OCI-LY7 (cell line): Measurements from ENCODE around the gene TAMM41. TPM values are rescaled to one million over a fixed set of nuclear protein-coding genes. Genes with fewer than 3 reads are reported as not detected.
"Not testable (repeated sequence)": the region's sequence is repeated elsewhere in the genome, so short reads cannot be mapped to it uniquely, and the experiment has no call there.

ENCODE experiments used
- BruUV-seq: library from RNA; stranded (reverse); fragments of 400-500 nt; replicated peaks from 2 replicates; lab custom pipeline; 2021; lab: Mats Ljungman, UMichigan
- CTCF ChIA-PET: fragments of 300-600 bp; sonication (Branson Sonifier 250); formaldehyde crosslinking; loops from one replicate; lab custom pipeline; 2022; ENCODE audit warnings: antibody characterized with exemption; ENCODE audit not compliant: unreplicated experiment; lab: Charles Lee
- POLR2A ChIA-PET: fragments of 300-600 bp; sonication (Branson Sonifier 250); formaldehyde crosslinking; loops from one replicate; lab custom pipeline; 2022; ENCODE audit warnings: antibody characterized with exemption; lab: Charles Lee
- DNase-seq: peaks from one replicate; pipeline ENCODE4 v3.0.0-alpha.2; 2015; ENCODE audit warnings: low spot score
- H2AFZ ChIP-seq: fragments of 200-600 bp; sonication (generic), shearing (Covaris generic); 2 replicates; pipeline ENCODE4 v1.6.1; 2014; ENCODE audit warnings: mild to moderate bottlenecking, antibody characterized with exemption, low read length, moderate library complexity
- H3K27ac ChIP-seq: fragments of 200-600 bp; sonication (generic); 2 replicates; pipeline ENCODE4 v1.5.1; 2014; ENCODE audit warnings: mixed run types, low read depth, mild to moderate bottlenecking, moderate library complexity, low read length, inconsistent platforms; ENCODE audit not compliant: poor library complexity, severe bottlenecking
- H3K36me3 ChIP-seq: fragments of 200-600 bp; sonication (generic); 2 replicates; pipeline ENCODE4 v1.6.1; 2014; ENCODE audit warnings: mild to moderate bottlenecking, antibody characterized with exemption, low read length, moderate library complexity, mixed read lengths; ENCODE audit not compliant: insufficient read depth
- H3K4me1 ChIP-seq: fragments of 200-600 bp; sonication (generic); 2 replicates; pipeline ENCODE4 v1.5.1; 2014; ENCODE audit warnings: mild to moderate bottlenecking, low read length; ENCODE audit not compliant: insufficient read depth, poor library complexity, severe bottlenecking
- H3K4me2 ChIP-seq: fragments of 200-600 bp; sonication (generic); 2 replicates; pipeline ENCODE4 v1.6.1; 2014; ENCODE audit warnings: mild to moderate bottlenecking, low read length
- H3K4me3 ChIP-seq: fragments of 200-600 bp; sonication (generic); 2 replicates; pipeline ENCODE4 v1.5.1; 2014; ENCODE audit warnings: mild to moderate bottlenecking, low read depth, low read length; ENCODE audit not compliant: poor library complexity, severe bottlenecking
- H3K79me2 ChIP-seq: fragments of 200-600 bp; sonication (generic); 2 replicates; pipeline ENCODE4 v1.6.1; 2016; ENCODE audit warnings: low read depth, mild to moderate bottlenecking, low read length, moderate library complexity, mixed read lengths; ENCODE audit not compliant: insufficient read depth
- H3K9me2 ChIP-seq: fragments of 200-600 bp; sonication (generic); 2 replicates; pipeline ENCODE4 v1.6.1; 2016; ENCODE audit warnings: mild to moderate bottlenecking, low read length, mixed read lengths; ENCODE audit not compliant: insufficient read depth
- H3K9me3 ChIP-seq: fragments of 200-600 bp; sonication (generic); 2 replicates; pipeline ENCODE4 v1.6.1; 2014; ENCODE audit warnings: mild to moderate bottlenecking, mixed run types, low read length, mixed read lengths
- H4K20me1 ChIP-seq: fragments of 200-600 bp; sonication (generic); 2 replicates; pipeline ENCODE4 v1.6.1; 2014; ENCODE audit warnings: mild to moderate bottlenecking, antibody characterized with exemption, low read length, moderate library complexity, mixed read lengths; ENCODE audit not compliant: insufficient read depth
- EZH2phosphoT487 ChIP-seq: fragments of 200-600 bp; sonication (generic); IDR thresholded peaks from 2 replicates; pipeline ENCODE4 v1.6.1; 2018; ENCODE audit warnings: low read depth, borderline replicate concordance, mild to moderate bottlenecking, mixed run types, antibody characterized with exemption, low read length, moderate library complexity, mixed read lengths
- intact Hi-C: fragments of 100-400 bp; cut with micrococcal nuclease; formaldehyde crosslinking; loops from one replicate; pipeline ENCODE4 v1.10.0; 2022; ENCODE audit not compliant: unreplicated experiment
- total RNA-seq, 2 experiments: library from RNA; depleted of rRNA in 1 of 2; stranded (reverse); fragments of >200 nt in 1 of 2; shearing (Covaris generic) in 1 of 2; gene quantifications; 2 replicates each; pipeline ENCODE4 v1.2.3, GENCODE V29; 2014 to 2022
- TF ChIP-seq, protein P1 (sequence below): fragments of 200-600 bp; sonication (generic); conservative IDR thresholded peaks from 2 replicates; pipeline ENCODE4 v1.5.1; 2014; ENCODE audit warnings: mild to moderate bottlenecking, antibody characterized with exemption, low read length, moderate library complexity, mixed read lengths

The TAMM41 gene
- total RNA-seq, 2 experiments from 2014 or later: 14.6 to 47.9 TPM

DNA sequence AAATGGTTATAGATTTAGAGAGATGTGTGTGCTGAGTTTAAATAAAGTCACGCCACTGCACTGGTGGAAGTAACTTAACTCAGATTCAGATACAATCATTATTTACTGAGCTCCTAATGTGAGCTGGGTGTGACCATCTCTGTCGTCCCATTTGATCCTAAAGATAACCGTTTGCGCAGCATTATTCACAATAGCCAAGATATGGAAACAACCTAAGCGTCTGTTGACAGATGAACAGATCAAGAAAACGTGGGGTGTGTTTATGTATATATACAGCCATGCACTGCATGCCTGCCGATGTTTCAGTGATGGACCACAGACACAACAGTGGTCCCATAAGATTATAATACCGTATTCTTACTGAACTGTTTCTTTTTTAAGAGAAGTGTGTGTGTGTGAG, 71.2 kb downstream of the TAMM41 start:
- H3K36me3 ChIP-seq: no peaks in the 10 kb centered on the region
- H3K4me3 ChIP-seq: no peak overlapping the region
- H3K9me3 ChIP-seq: no peaks in the 10 kb centered on the region
- H3K79me2 ChIP-seq: no peaks in the 10 kb centered on the region
- no peak overlapping the region for H2AFZ ChIP-seq
- no peaks in the 10 kb centered on the region for H3K4me1 ChIP-seq
- H4K20me1 ChIP-seq: no peaks in the 10 kb centered on the region
- POLR2A ChIA-PET: interaction anchor here (0.7 kb wide), 1 partner anchor 58 kb away, joined by 3 read pairs; no protein-coding TSS in a partner anchor
- no peak for DNase-seq
- no peak overlapping the region for H3K4me2 ChIP-seq
- BruUV-seq: no TSS peak
- intact Hi-C loops: no loop called here
- H3K9me2 ChIP-seq: no peaks in the 10 kb centered on the region
- CTCF ChIA-PET: no interaction called here
- no peak overlapping the region for H3K27ac ChIP-seq
- TF ChIP-seq, protein P1, sequence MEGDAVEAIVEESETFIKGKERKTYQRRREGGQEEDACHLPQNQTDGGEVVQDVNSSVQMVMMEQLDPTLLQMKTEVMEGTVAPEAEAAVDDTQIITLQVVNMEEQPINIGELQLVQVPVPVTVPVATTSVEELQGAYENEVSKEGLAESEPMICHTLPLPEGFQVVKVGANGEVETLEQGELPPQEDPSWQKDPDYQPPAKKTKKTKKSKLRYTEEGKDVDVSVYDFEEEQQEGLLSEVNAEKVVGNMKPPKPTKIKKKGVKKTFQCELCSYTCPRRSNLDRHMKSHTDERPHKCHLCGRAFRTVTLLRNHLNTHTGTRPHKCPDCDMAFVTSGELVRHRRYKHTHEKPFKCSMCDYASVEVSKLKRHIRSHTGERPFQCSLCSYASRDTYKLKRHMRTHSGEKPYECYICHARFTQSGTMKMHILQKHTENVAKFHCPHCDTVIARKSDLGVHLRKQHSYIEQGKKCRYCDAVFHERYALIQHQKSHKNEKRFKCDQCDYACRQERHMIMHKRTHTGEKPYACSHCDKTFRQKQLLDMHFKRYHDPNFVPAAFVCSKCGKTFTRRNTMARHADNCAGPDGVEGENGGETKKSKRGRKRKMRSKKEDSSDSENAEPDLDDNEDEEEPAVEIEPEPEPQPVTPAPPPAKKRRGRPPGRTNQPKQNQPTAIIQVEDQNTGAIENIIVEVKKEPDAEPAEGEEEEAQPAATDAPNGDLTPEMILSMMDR: no peak
- TF ChIP-seq EZH2phosphoT487: no peak

DNA sequence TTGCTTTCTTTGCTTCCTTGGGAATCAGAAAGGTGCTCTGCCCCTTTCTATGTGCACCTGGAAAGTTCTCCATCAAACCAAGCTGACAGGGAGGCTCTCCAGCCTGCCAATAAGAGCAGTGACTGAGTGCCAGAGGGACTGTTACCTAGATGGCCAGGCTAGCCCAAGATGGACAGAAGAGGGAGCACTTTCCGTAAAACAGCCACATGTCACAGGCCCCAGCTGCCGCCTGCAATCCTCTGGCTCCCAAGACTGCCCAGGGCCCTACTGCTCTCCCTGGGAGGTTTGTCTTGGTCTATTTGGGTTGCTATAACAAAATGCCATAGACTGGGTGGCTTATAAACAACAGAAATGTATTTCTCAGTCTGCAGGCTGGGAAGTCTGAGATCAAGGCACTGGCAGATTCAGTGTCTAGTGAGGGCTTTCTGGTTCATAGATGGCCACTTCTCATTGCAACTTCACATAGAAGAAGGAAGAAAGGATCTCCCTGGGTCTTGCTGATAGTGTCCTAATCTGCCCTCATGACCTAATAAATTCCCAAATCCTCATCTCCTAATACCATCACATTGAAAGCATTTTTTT, 72.3 kb downstream of the TAMM41 start:
- no peaks in the 10 kb centered on the region for H3K36me3 ChIP-seq

DNA sequence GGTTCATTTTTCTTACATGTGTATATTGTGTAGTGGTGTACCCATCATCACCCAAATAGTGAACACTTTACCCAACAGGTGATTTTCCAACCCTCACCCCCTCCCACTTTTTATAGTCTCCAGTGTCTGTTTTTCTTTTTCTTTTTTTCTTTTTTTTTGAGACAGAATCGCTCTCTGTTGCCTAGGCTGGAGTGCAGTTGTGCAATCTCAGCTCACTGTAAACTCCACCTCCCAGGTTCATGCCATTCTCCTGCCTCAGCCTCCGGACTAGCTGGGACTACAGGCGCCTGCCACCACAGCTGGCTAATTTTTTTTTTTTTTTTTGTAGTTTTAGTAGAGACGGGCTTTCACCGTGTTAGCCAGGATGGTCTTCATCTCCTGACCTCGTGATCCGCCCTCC, 74.8 kb downstream of the TAMM41 start:
- H3K27ac ChIP-seq, intact Hi-C loops, CTCF ChIA-PET, H3K79me2 ChIP-seq, H3K4me2 ChIP-seq, H3K36me3 ChIP-seq, H2AFZ ChIP-seq, H4K20me1 ChIP-seq, DNase-seq, H3K4me1 ChIP-seq, POLR2A ChIA-PET, H3K4me3 ChIP-seq, BruUV-seq, H3K9me3 ChIP-seq, H3K9me2 ChIP-seq: not testable (repeated sequence)

More for the DNA sequence above, 72.3 kb downstream of the TAMM41 start:
- no peaks in the 10 kb centered on the region for H3K9me2 ChIP-seq
- ChIA-PET CTCF (no interaction called here), POLR2A (no interaction called here)
- no peaks in the 10 kb centered on the region for H3K9me3 ChIP-seq
- H3K4me2 ChIP-seq: no peak overlapping the region
- no peaks in the 10 kb centered on the region for H3K4me1 ChIP-seq
- intact Hi-C loops: no loop called here
- H3K79me2 ChIP-seq: no peaks in the 10 kb centered on the region
- H3K27ac ChIP-seq: no peak overlapping the region
- no TSS peak for BruUV-seq
- H3K4me3 ChIP-seq: no peak overlapping the region
- H2AFZ ChIP-seq: no peak overlapping the region
- no peaks in the 10 kb centered on the region for H4K20me1 ChIP-seq
- TF ChIP-seq, protein P1: 0 out of 2 replicates have a peak, but pooled peaks have one; percentile 31
- no peak for TF ChIP-seq EZH2phosphoT487
- DNase-seq: peak; percentile 7
